MM.1S (cell line): ENCODE measurements around the gene TPM4.

ENCODE experiments used
- DNase-seq: peaks from one replicate; pipeline ENCODE4 v3.0.0-alpha.2; 2015
- H2AFZ ChIP-seq: fragments of 300-600 bp; sonication (generic); 2 replicates; pipeline ENCODE4 v1.6.0; 2016; ENCODE audit warnings: antibody characterized with exemption, low read length
- H3F3A ChIP-seq: fragments of 300-600 bp; sonication (generic); 2 replicates; pipeline ENCODE4 v1.6.1; 2016; ENCODE audit warnings: mild to moderate bottlenecking, antibody characterized with exemption, low read length, moderate library complexity, mixed read lengths; ENCODE audit not compliant: insufficient read depth
- H3K27ac ChIP-seq: fragments of 300-600 bp; sonication (generic); 2 replicates; pipeline ENCODE4 v1.5.1; 2016; ENCODE audit warnings: mild to moderate bottlenecking, low read length
- H3K27me3 ChIP-seq: fragments of 300-600 bp; sonication (generic); replicated peaks from 2 replicates; pipeline ENCODE4 v1.6.0; 2016; ENCODE audit warnings: low read length; ENCODE audit not compliant: insufficient read depth
- H3K36me3 ChIP-seq: fragments of 300-600 bp; sonication (generic); replicated peaks from 2 replicates; pipeline ENCODE4 v1.6.1; 2016; ENCODE audit warnings: mild to moderate bottlenecking, low read length, mixed read lengths; ENCODE audit not compliant: insufficient read depth
- H3K4me1 ChIP-seq: fragments of 300-600 bp; sonication (generic); 2 replicates; pipeline ENCODE4 v1.6.1; 2016; ENCODE audit warnings: low read length, mixed read lengths
- H3K4me2 ChIP-seq: fragments of 300-600 bp; sonication (generic); 2 replicates; pipeline ENCODE4 v1.6.0; 2016; ENCODE audit warnings: low read depth, low read length
- H3K4me3 ChIP-seq: fragments of 300-600 bp; sonication (generic); 2 replicates; pipeline ENCODE4 v1.5.1; 2016; ENCODE audit warnings: low read length, mixed read lengths
- H3K79me2 ChIP-seq: fragments of 300-600 bp; sonication (generic); 2 replicates; pipeline ENCODE4 v1.6.1; 2016; ENCODE audit warnings: mixed run types, low read length, mixed read lengths
- H3K9ac ChIP-seq: fragments of 300-600 bp; sonication (generic); 2 replicates; pipeline ENCODE4 v1.6.1; 2016; ENCODE audit warnings: low read length, mixed read lengths
- H3K9me2 ChIP-seq: fragments of 300-600 bp; sonication (generic); replicated peaks from 2 replicates; pipeline ENCODE4 v1.6.1; 2016; ENCODE audit warnings: mild to moderate bottlenecking, low read length, mixed read lengths; ENCODE audit not compliant: insufficient read depth
- H3K9me3 ChIP-seq: fragments of 300-600 bp; sonication (generic); replicated peaks from 2 replicates; pipeline ENCODE4 v1.6.1; 2016; ENCODE audit warnings: mild to moderate bottlenecking, low read length, mixed read lengths; ENCODE audit not compliant: insufficient read depth
- H4K20me1 ChIP-seq: fragments of 300-600 bp; sonication (generic); 2 replicates; pipeline ENCODE4 v1.6.1; 2016; ENCODE audit warnings: mild to moderate bottlenecking, low read length, moderate library complexity, mixed read lengths; ENCODE audit not compliant: insufficient read depth
- EZH2 ChIP-seq: fragments of 300-600 bp; sonication (generic); optimal IDR thresholded peaks from 2 replicates; pipeline ENCODE3; 2017; ENCODE audit warnings: low read depth, mild to moderate bottlenecking, antibody characterized with exemption, low read length, mixed read lengths
- EZH2phosphoT487 ChIP-seq: fragments of 300-600 bp; sonication (generic); IDR thresholded peaks from 2 replicates; pipeline ENCODE4 v1.6.1; 2018; ENCODE audit warnings: antibody characterized with exemption, low read length
- TF ChIP-seq, protein P1 (sequence below): fragments of 300-600 bp; sonication (generic); IDR thresholded peaks from 2 replicates; pipeline ENCODE4 v1.5.1; 2016; ENCODE audit warnings: antibody characterized with exemption, low read length, mixed read lengths

Gene TPM4

GRCh38 chr19:16041299-16041990 is 34.9 kb upstream of the TPM4 start:
- H3K4me1 ChIP-seq: no peaks in the 10 kb centered on the region
- H3K27me3 ChIP-seq: peaks cover 24% of the 10 kb centered on the region
- H3K4me2 ChIP-seq: peak overlapping the region; percentile 60
- peak; percentile 68 for DNase-seq
- no peaks in the 10 kb centered on the region for H3K36me3 ChIP-seq
- no peaks in the 10 kb centered on the region for H3K9me2 ChIP-seq
- no peaks in the 10 kb centered on the region for H3K9me3 ChIP-seq
- H2AFZ ChIP-seq: peak overlapping the region; percentile 21; the same call in 1 of the 2 replicates
- H3K79me2 ChIP-seq: no peaks in the 10 kb centered on the region
- no peak overlapping the region for H3K4me3 ChIP-seq
- H4K20me1 ChIP-seq: no peaks in the 10 kb centered on the region
- no peaks in the 10 kb centered on the region for H3F3A ChIP-seq
- TF ChIP-seq, protein P1, sequence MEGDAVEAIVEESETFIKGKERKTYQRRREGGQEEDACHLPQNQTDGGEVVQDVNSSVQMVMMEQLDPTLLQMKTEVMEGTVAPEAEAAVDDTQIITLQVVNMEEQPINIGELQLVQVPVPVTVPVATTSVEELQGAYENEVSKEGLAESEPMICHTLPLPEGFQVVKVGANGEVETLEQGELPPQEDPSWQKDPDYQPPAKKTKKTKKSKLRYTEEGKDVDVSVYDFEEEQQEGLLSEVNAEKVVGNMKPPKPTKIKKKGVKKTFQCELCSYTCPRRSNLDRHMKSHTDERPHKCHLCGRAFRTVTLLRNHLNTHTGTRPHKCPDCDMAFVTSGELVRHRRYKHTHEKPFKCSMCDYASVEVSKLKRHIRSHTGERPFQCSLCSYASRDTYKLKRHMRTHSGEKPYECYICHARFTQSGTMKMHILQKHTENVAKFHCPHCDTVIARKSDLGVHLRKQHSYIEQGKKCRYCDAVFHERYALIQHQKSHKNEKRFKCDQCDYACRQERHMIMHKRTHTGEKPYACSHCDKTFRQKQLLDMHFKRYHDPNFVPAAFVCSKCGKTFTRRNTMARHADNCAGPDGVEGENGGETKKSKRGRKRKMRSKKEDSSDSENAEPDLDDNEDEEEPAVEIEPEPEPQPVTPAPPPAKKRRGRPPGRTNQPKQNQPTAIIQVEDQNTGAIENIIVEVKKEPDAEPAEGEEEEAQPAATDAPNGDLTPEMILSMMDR: peak; percentile 98
- no peak for TF ChIP-seq EZH2phosphoT487
- no peak for TF ChIP-seq EZH2
- H3K9ac ChIP-seq: no peak overlapping the region
- H3K27ac ChIP-seq: no peak overlapping the region

- no peak overlapping the region for H3K4me3 ChIP-seq
- H3K4me2 ChIP-seq: peak overlapping the region; percentile 60
- H3K36me3 ChIP-seq: no peaks in the 10 kb centered on the region
- H3F3A ChIP-seq: no peaks in the 10 kb centered on the region
- TF ChIP-seq EZH2 (no peak), EZH2phosphoT487 (no peak)
- TF ChIP-seq, protein P1: no peak
- H4K20me1 ChIP-seq: no peaks in the 10 kb centered on the region
- DNase-seq: no peak
- no peaks in the 10 kb centered on the region for H3K79me2 ChIP-seq
- peak overlapping the region; percentile 21; the same call in 1 of the 2 replicates for H2AFZ ChIP-seq
- H3K4me1 ChIP-seq: no peaks in the 10 kb centered on the region
- no peak overlapping the region for H3K9ac ChIP-seq
- H3K27me3 ChIP-seq: peaks cover 18% of the 10 kb centered on the region
- H3K9me3 ChIP-seq: no peaks in the 10 kb centered on the region
- no peak overlapping the region for H3K27ac ChIP-seq
- no peaks in the 10 kb centered on the region for H3K9me2 ChIP-seq
Observed at GRCh38 chr19:16041991-16042386, 34.3 kb upstream of the TPM4 start.

- Histone ChIP-seq H3K27me3 (peaks cover 13% of the 10 kb centered on the region), H3K4me2 (no peak overlapping the region), H3K4me3 (no peak overlapping the region), H3K9me3 (no peaks in the 10 kb centered on the region), H3K9me2 (no peaks in the 10 kb centered on the region), H3F3A (no peaks in the 10 kb centered on the region), H3K36me3 (no peaks in the 10 kb centered on the region), H2AFZ (no peak overlapping the region), H3K27ac (no peak overlapping the region), H3K79me2 (no peaks in the 10 kb centered on the region), H3K9ac (no peak overlapping the region), H3K4me1 (no peaks in the 10 kb centered on the region), H4K20me1 (no peaks in the 10 kb centered on the region)
- DNase-seq: no peak
- TF ChIP-seq, protein P1: no peak
- TF ChIP-seq EZH2phosphoT487 (no peak), EZH2 (no peak)
Observed at GRCh38 chr19:16042533-16043085, 33.7 kb upstream of the TPM4 start.
